Activated CD4-positive, alpha-beta T cell treated with anti-CD3 and anti-CD28 coated beads, Interleukin-2, amount 10 ng/mL, durations not matched to agents 24 days and 14 days (primary cell): Measurements from ENCODE around the gene SERPINB2. TPM values are rescaled to one million over a fixed set of nuclear protein-coding genes. Genes with fewer than 3 reads are reported as not detected.
"Not testable (repeated sequence)": the region's sequence is repeated elsewhere in the genome, so short reads cannot be mapped to it uniquely, and the experiment has no call there.

ENCODE experiments used
- DNase-seq: peaks from one replicate; pipeline ENCODE4 v3.0.0; 2022
- H3K27ac Mint-ChIP-seq: one replicate; pipeline ENCODE4 v1.8.0; 2022; ENCODE audit warnings: mild to moderate bottlenecking, mixed read lengths
- H3K27me3 Mint-ChIP-seq: one replicate; pipeline ENCODE4 v1.8.0; 2022; ENCODE audit warnings: mixed read lengths
- H3K36me3 Mint-ChIP-seq: one replicate; pipeline ENCODE4 v1.8.0; 2022; ENCODE audit warnings: low read depth, mild to moderate bottlenecking, mixed read lengths
- H3K4me1 Mint-ChIP-seq: one replicate; pipeline ENCODE4 v1.8.0; 2021; ENCODE audit warnings: mixed read lengths
- H3K4me3 Mint-ChIP-seq: one replicate; pipeline ENCODE4 v1.8.0; 2022; ENCODE audit warnings: mild to moderate bottlenecking, moderate library complexity, mixed read lengths
- H3K9me3 Mint-ChIP-seq: one replicate; pipeline ENCODE4 v1.8.0; 2021; ENCODE audit warnings: mixed read lengths
- intact Hi-C: fragments of 100-400 bp; cut with micrococcal nuclease; formaldehyde crosslinking; loops from one replicate; pipeline ENCODE4 v1.15.1; 2023
- total RNA-seq: library from RNA; stranded (reverse); gene quantifications from 2 replicates; pipeline ENCODE4 v1.2.3, GENCODE V29; 2022

SERPINB2 gene
- total RNA-seq, 1 donor from 2014 or later = not detected

DNA sequence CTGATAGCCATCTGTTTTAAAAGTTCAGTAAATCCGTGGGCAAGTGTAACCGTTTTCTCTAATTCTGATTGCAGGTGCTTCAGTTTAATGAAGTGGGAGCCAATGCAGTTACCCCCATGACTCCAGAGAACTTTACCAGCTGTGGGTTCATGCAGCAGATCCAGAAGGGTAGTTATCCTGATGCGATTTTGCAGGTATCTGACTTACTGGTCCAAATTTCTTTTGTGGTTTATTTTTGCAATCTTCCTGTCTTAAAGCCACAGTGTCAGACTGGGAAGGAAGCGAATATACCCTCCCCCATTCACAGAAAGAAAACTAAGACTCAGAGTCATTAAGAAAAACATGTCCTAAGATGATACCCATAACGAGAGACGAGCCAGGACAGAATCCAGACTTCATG is 7.7 kb downstream of the SERPINB2 start:
- intact Hi-C loops = no loop called here
- H3K4me3 Mint-ChIP-seq = no peak overlapping the region
- DNase-seq = no peak
- peaks cover 21% of the 10 kb centered on the region for H3K27me3 Mint-ChIP-seq
- H3K36me3 Mint-ChIP-seq = no peaks in the 10 kb centered on the region
- peaks cover 2% of the 10 kb centered on the region for H3K4me1 Mint-ChIP-seq
- no peak overlapping the region for H3K27ac Mint-ChIP-seq
- H3K9me3 Mint-ChIP-seq = no peaks in the 10 kb centered on the region

DNA sequence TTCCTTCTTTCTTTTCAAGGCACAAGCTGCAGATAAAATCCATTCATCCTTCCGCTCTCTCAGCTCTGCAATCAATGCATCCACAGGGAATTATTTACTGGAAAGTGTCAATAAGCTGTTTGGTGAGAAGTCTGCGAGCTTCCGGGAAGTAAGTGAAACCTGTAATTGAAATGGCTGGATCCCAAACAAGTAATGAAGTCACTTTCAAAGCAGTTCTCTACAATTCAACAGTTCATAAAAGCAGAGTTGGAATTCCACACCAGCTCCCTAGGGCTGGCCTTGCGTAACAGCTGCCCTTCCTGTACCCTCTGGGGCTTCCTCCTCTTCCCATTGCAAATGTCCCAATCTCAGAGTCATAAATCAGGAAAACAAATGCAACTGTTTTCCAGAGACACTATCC is 9.6 kb downstream of the SERPINB2 start:
- DNase-seq = no peak
- H3K4me1 Mint-ChIP-seq = peaks cover 2% of the 10 kb centered on the region
- peaks cover 27% of the 10 kb centered on the region for H3K27me3 Mint-ChIP-seq
- H3K36me3 Mint-ChIP-seq = no peaks in the 10 kb centered on the region
- H3K4me3 Mint-ChIP-seq = no peak overlapping the region
- intact Hi-C loops = no loop called here
- no peaks in the 10 kb centered on the region for H3K9me3 Mint-ChIP-seq
- H3K27ac Mint-ChIP-seq = no peak overlapping the region

DNA sequence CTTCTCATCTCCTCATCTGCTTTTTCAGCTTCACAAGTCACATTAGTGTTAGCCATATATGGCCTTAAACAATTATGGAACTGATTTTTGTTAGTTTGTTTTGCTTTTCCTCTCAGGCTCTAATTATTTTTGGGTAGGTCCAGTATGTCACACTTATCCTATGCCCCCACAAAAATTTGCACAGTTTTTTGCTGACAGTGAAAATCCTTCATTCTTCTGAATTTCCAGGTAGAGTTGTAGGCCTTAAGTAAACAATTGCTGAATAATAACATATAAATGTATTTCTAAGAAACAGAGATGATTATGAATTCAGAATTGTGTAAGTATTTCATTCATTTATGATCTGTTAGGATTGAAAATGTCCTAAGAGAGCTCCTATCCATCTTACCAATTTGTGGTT is 11.7 kb downstream of the SERPINB2 start:
- intact Hi-C loops = no loop called here
- H3K4me1 Mint-ChIP-seq = peaks cover 2% of the 10 kb centered on the region
- H3K27me3 Mint-ChIP-seq = peaks cover 31% of the 10 kb centered on the region

GRCh38 chr18:63903851-63904570 is 16.5 kb downstream of the SERPINB2 start:
- intact Hi-C loops = no loop called here
- H3K9me3 Mint-ChIP-seq = no peaks in the 10 kb centered on the region
- no peaks in the 10 kb centered on the region for H3K36me3 Mint-ChIP-seq
- H3K27me3 Mint-ChIP-seq = peaks cover 33% of the 10 kb centered on the region
- peaks cover 2% of the 10 kb centered on the region for H3K4me1 Mint-ChIP-seq
- DNase-seq = no peak
- H3K27ac Mint-ChIP-seq = no peak overlapping the region
- H3K4me3 Mint-ChIP-seq = no peak overlapping the region

More for the DNA sequence above, 11.7 kb downstream of the SERPINB2 start:
- DNase-seq = no peak
- no peak overlapping the region for H3K27ac Mint-ChIP-seq
- H3K9me3 Mint-ChIP-seq = no peaks in the 10 kb centered on the region
- no peak overlapping the region for H3K4me3 Mint-ChIP-seq
- no peaks in the 10 kb centered on the region for H3K36me3 Mint-ChIP-seq

DNA sequence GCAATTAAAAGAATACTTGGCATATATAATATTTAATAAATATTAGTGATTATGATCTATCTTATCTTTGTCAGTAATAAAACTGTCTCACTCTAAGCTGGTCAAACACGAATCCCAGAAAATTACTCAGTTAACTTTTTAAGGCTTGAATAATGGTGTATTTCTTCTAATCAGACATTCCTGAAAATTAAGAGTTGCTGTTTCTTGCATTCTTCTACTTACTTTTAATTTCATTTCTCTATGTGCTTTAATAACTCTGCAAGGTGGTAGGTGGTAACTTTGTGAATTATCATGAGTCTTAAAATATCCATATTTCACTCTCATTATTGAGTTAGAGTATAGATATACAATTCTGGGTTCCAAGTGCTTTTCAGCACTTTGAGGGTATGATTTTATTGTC is 17.2 kb downstream of the SERPINB2 start:
- Mint-ChIP-seq H3K36me3 (no peaks in the 10 kb centered on the region), H3K4me3 (no peak overlapping the region), H3K9me3 (no peaks in the 10 kb centered on the region), H3K27ac (no peak overlapping the region), H3K4me1 (peaks cover 2% of the 10 kb centered on the region), H3K27me3 (peaks cover 30% of the 10 kb centered on the region)
- DNase-seq = no peak
- intact Hi-C loops = no loop called here

DNA sequence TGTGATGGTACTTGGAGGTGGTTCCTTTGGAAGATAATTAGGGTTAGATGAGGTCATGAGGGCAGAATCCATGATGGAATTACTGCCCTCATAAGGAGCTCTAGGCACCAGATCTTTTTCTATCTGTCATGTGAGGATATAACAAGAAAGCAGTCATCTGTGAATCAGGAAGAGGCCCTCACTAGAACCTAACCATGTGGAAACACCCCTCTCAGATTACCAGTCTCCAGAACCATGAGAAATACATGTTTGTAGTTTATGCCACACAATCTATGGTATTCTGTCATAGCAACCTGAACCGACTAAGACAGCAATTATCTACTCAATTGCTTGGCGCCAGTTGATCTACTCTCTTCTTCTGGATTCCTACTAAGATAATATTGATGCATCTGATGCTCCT is 17.9 kb downstream of the SERPINB2 start:
- H3K36me3 Mint-ChIP-seq = no peaks in the 10 kb centered on the region
- H3K27me3 Mint-ChIP-seq = peaks cover 29% of the 10 kb centered on the region
- no peaks in the 10 kb centered on the region for H3K9me3 Mint-ChIP-seq

DNA sequence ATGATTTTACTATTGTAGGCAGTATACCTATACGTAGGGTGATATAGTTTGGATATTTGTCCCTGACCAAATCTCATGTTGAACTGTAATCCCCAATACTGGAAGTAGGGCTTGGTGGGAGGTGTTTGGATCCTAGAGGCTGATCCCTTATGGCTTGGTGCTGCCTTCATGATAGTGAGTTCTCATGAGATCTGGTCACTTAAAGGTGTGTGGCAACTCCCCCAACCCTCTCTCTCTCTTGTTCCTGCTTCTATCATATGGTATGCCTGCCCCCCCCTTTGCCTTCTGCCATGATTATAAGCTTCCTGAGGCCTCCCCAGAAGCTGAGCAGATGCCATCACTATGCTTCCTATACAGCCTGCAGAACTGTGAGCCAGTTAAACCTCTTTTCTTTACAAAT is 18.6 kb downstream of the SERPINB2 start:
- intact Hi-C loops = no loop called here
- H3K27ac Mint-ChIP-seq = no peak overlapping the region
- H3K4me3 Mint-ChIP-seq = no peak overlapping the region
- H3K36me3 Mint-ChIP-seq = no peaks in the 10 kb centered on the region
- H3K9me3 Mint-ChIP-seq = no peaks in the 10 kb centered on the region
- H3K27me3 Mint-ChIP-seq = peaks cover 31% of the 10 kb centered on the region
- H3K4me1 Mint-ChIP-seq = peaks cover 2% of the 10 kb centered on the region
- DNase-seq = no peak

More for the DNA sequence above, 17.9 kb downstream of the SERPINB2 start:
- Mint-ChIP-seq H3K4me1 (peaks cover 2% of the 10 kb centered on the region), H3K4me3 (no peak overlapping the region), H3K27ac (no peak overlapping the region)
- DNase-seq = no peak
- intact Hi-C loops = no loop called here

DNA sequence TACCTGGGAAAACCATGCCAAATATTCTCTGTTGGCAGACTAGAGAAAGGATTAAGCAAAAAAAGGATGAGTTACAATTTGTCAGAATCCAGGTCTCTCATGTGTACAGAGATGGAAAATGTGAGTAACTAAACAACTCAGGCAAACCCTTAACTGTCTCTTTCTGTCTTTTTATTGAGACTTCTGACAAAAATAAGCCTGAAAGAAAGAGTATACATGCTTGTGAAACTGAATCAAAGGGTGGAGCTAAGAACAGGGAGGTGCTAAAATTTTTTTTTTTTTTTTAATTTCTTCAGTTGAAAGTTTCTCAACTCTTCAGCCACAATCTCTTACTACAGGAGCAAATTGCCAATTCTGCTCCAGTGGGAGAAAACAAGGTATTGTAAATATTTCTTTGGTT is 20.2 kb downstream of the SERPINB2 start, which contains the start of gene SERPINB10:
Gene SERPINB10, plus strand, starts transcription at position 295 of the 400 bp plus-strand sequence. CDS start 7,553 bp downstream, outside the sequence.
- Mint-ChIP-seq H3K4me1 (peaks cover 2% of the 10 kb centered on the region), H3K4me3 (no peak within 1 kb of the TSS)

DNA sequence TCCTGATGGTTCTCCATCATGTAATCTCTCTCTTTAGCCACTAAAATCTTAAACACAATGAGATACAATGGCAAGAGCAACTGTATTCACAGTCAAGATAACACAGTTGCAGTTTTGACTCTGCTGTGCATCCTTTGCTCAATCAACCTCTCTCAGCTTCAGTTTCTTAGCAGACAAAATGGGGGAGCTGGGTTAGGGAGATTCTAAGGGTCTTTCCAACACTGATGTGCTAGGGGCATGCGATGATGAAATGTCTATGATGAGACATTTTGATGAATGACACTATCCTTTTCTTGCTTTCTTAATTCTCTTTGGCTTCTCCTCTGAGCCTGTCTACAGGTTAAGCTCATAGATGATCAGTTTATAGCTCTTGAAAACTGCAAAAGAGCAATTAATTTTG is 21.4 kb downstream of the SERPINB2 start:
- H3K27ac Mint-ChIP-seq = no peak overlapping the region
- no peak for DNase-seq
- no peaks in the 10 kb centered on the region for H3K9me3 Mint-ChIP-seq
- H3K4me1 Mint-ChIP-seq = peaks cover 2% of the 10 kb centered on the region
- no peak overlapping the region for H3K4me3 Mint-ChIP-seq
- peaks cover 39% of the 10 kb centered on the region for H3K27me3 Mint-ChIP-seq
- H3K36me3 Mint-ChIP-seq = no peaks in the 10 kb centered on the region
- intact Hi-C loops = no loop called here

More for the DNA sequence above, 20.2 kb downstream of the SERPINB2 start, which contains the start of gene SERPINB10:
- Mint-ChIP-seq H3K27ac (no peak within 1 kb of the TSS), H3K9me3 (no peaks in the 10 kb centered on the region), H3K36me3 (no peaks in the 10 kb centered on the region), H3K27me3 (peaks cover 34% of the 10 kb centered on the region)
- no peak for DNase-seq
- intact Hi-C loops = no loop called here

DNA sequence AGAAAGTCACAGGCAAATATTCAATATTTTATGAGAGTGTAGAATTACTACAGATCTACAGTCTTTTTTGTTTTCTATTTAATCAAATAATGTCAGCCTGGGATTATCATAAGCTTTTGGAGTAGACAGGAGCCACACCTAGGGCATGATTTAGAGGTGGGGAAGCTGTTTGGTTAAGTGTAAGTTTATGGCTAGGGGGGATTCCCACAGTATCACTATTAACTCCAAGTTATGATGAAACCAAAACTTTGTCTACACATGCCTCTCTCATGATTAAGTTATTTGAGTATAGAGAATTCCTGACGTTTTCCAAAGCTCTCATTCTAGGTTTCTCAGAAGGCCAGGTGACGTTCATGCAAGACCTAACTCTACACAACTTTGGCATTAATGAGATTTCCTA is 22.4 kb downstream of the SERPINB2 start:
- Mint-ChIP-seq H3K27ac (no peak overlapping the region), H3K4me3 (no peak overlapping the region), H3K4me1 (peaks cover 2% of the 10 kb centered on the region), H3K27me3 (peaks cover 38% of the 10 kb centered on the region), H3K9me3 (no peaks in the 10 kb centered on the region), H3K36me3 (no peaks in the 10 kb centered on the region)
- intact Hi-C loops = no loop called here
- no peak for DNase-seq

- Mint-ChIP-seq H3K4me1 (no peaks in the 10 kb centered on the region), H3K36me3 (no peaks in the 10 kb centered on the region), H3K27me3 (peaks cover 40% of the 10 kb centered on the region), H3K27ac (no peak overlapping the region), H3K4me3 (no peak overlapping the region), H3K9me3 (no peaks in the 10 kb centered on the region)
- DNase-seq = no peak
- intact Hi-C loops = no loop called here
These were observed 30.3 kb downstream of the SERPINB2 start for GRCh38 chr18:63917817-63918216.

GRCh38 chr18:63922049-63922448 is 34.5 kb downstream of the SERPINB2 start:
- H3K27ac Mint-ChIP-seq = no peak overlapping the region
- H3K27me3 Mint-ChIP-seq = peaks cover 41% of the 10 kb centered on the region
- H3K36me3 Mint-ChIP-seq = no peaks in the 10 kb centered on the region
- intact Hi-C loops = no loop called here
- no peaks in the 10 kb centered on the region for H3K4me1 Mint-ChIP-seq
- no peaks in the 10 kb centered on the region for H3K9me3 Mint-ChIP-seq
- no peak overlapping the region for H3K4me3 Mint-ChIP-seq
- DNase-seq = no peak

- Mint-ChIP-seq H3K27me3 (peaks cover 41% of the 10 kb centered on the region), H3K9me3 (no peaks in the 10 kb centered on the region), H3K27ac (no peak overlapping the region), H3K4me1 (no peaks in the 10 kb centered on the region), H3K4me3 (no peak overlapping the region), H3K36me3 (no peaks in the 10 kb centered on the region)
- no peak for DNase-seq
- intact Hi-C loops = no loop called here
These were observed 37.0 kb downstream of the SERPINB2 start for GRCh38 chr18:63924551-63924950.

GRCh38 chr18:63928331-63928730 is 40.8 kb downstream of the SERPINB2 start:
- Mint-ChIP-seq H3K4me1 (no peaks in the 10 kb centered on the region), H3K9me3 (no peaks in the 10 kb centered on the region), H3K4me3 (no peak overlapping the region), H3K27me3 (peaks cover 47% of the 10 kb centered on the region), H3K27ac (no peak overlapping the region), H3K36me3 (no peaks in the 10 kb centered on the region)
- no peak for DNase-seq
- intact Hi-C loops = no loop called here

DNA sequence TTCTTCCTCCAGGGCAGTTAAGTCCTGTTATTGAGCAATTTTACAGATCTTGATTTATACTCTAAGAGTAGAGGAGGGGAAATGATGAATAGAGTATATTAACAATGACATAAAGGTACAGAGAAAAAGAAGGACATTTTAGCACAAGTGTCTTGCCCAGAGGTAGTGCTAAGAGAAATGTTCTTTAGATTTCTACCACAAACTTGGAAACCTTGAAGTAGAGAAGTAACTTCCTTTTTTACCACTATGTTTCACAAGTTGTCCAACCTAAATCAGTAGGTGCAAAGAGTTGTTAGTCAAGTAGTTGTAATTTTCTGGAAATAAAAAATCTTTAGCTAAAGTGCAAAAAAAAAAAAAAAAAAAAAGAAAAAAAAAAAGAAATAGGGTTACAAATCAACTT is 41.9 kb downstream of the SERPINB2 start:
- H3K4me3 Mint-ChIP-seq, H3K9me3 Mint-ChIP-seq, H3K4me1 Mint-ChIP-seq, H3K27ac Mint-ChIP-seq, H3K36me3 Mint-ChIP-seq, intact Hi-C loops, DNase-seq: not testable (repeated sequence)
- peaks cover 47% of the 10 kb centered on the region for H3K27me3 Mint-ChIP-seq
